Stomach smooth muscle (tissue), 2 donors: Measurements from ENCODE around the gene CACNA2D4.
"Not testable (repeated sequence)": the region's sequence is repeated elsewhere in the genome, so short reads cannot be mapped to it uniquely, and the experiment has no call there.

Experiments
- H3K27ac ChIP-seq: one replicate; pipeline ENCODE4 v1.7.0; 2013; ENCODE audit warnings: mild to moderate bottlenecking, low read length, inconsistent platforms
- H3K27me3 ChIP-seq, 2 donors: one replicate each; pipeline ENCODE4 v1.7.0; 2013; ENCODE audit warnings: low read length in 2 of 2; ENCODE audit not compliant: insufficient read depth in 2 of 2, control insufficient read depth in 1 of 2
- H3K36me3 ChIP-seq, 2 donors: one replicate each; pipeline ENCODE4 v1.7.0; 2013; ENCODE audit warnings: low read length in 2 of 2; ENCODE audit not compliant: control insufficient read depth in 2 of 2, insufficient read depth in 2 of 2
- H3K4me1 ChIP-seq: one replicate; pipeline ENCODE4 v1.7.0; 2013; ENCODE audit warnings: low read length; ENCODE audit not compliant: control insufficient read depth, insufficient read depth
- H3K4me3 ChIP-seq, 2 donors: one replicate each; pipeline ENCODE4 v1.7.0; 2013; ENCODE audit warnings: low read length in 2 of 2
- H3K9ac ChIP-seq, 2 donors: one replicate each; pipeline ENCODE4 v1.7.0; 2013; ENCODE audit warnings: low read length in 2 of 2, mild to moderate bottlenecking in 1 of 2
- H3K9me3 ChIP-seq, 2 donors: one replicate each; pipeline ENCODE4 v1.7.0; 2013; ENCODE audit warnings: low read length in 2 of 2; ENCODE audit not compliant: control insufficient read depth in 2 of 2
- donor health status: healthy.
- donor health status: Pancreatic carcinoma.

The CACNA2D4 gene

GRCh38 chr12:1946296-1946695, 27.8 kb upstream of the CACNA2D4 start:
- Histone ChIP-seq H3K9ac (no peak overlapping the region), H3K36me3 (peaks cover 22 to 40% of the 10 kb centered on the region in 2 donors), H3K4me3 (no peak overlapping the region), H3K9me3 (no peaks in the 10 kb centered on the region), H3K27me3 (no peaks in the 10 kb centered on the region), H3K4me1 (peaks cover 25% of the 10 kb centered on the region), H3K27ac (peak overlapping the region; percentile 95)

GRCh38 chr12:1945502-1945901, 27.1 kb upstream of the CACNA2D4 start:
- Histone ChIP-seq H3K36me3 (peaks cover 22 to 36% of the 10 kb centered on the region in 2 donors), H3K4me1 (peaks cover 22% of the 10 kb centered on the region)
- H3K9me3 ChIP-seq, H3K4me3 ChIP-seq, H3K27me3 ChIP-seq, H3K9ac ChIP-seq, H3K27ac ChIP-seq: not testable (repeated sequence)

- Histone ChIP-seq H3K4me1 (peaks cover 44% of the 10 kb centered on the region), H3K27ac (peak overlapping the region; percentile 53), H3K4me3 (peak overlapping the region in 1 of 2 donors; percentile 61)
Measured at GRCh38 chr12:1939801-1940607, 21.6 kb upstream of the CACNA2D4 start.

GRCh38 chr12:1939331-1939730, 20.9 kb upstream of the CACNA2D4 start:
- H3K4me1 ChIP-seq, result peaks cover 50% of the 10 kb centered on the region
- H3K27ac ChIP-seq, result peak overlapping the region; percentile 53
- H3K27me3 ChIP-seq, result no peaks in the 10 kb centered on the region
- H3K9ac ChIP-seq, result peak overlapping the region; percentile 40 to 51
- peaks cover 0 to 9% of the 10 kb centered on the region in 2 donors for H3K36me3 ChIP-seq
- no peaks in the 10 kb centered on the region for H3K9me3 ChIP-seq
- no peak overlapping the region for H3K4me3 ChIP-seq

More at GRCh38 chr12:1939801-1940607, 21.6 kb upstream of the CACNA2D4 start:
- no peaks in the 10 kb centered on the region for H3K27me3 ChIP-seq
- peaks cover 0 to 9% of the 10 kb centered on the region in 2 donors for H3K36me3 ChIP-seq
- peak overlapping the region; percentile 40 to 51 for H3K9ac ChIP-seq
- H3K9me3 ChIP-seq, result no peaks in the 10 kb centered on the region

GRCh38 chr12:1937481-1938224, 19.2 kb upstream of the CACNA2D4 start:
- Histone ChIP-seq H3K27me3 (no peaks in the 10 kb centered on the region), H3K9me3 (no peaks in the 10 kb centered on the region), H3K9ac (peak overlapping the region; percentile 32 to 47), H3K4me3 (no peak overlapping the region), H3K36me3 (peaks cover 0 to 9% of the 10 kb centered on the region in 2 donors), H3K27ac (peak overlapping the region; percentile 86), H3K4me1 (peaks cover 67% of the 10 kb centered on the region)

GRCh38 chr12:1936406-1937320, 18.2 kb upstream of the CACNA2D4 start:
- H3K4me1 ChIP-seq, result peaks cover 76% of the 10 kb centered on the region

GRCh38 chr12:1935700-1936378, 17.4 kb upstream of the CACNA2D4 start:
- Histone ChIP-seq H3K27me3 (no peaks in the 10 kb centered on the region), H3K4me3 (peak overlapping the region in 1 of 2 donors; percentile 63), H3K36me3 (peaks cover 0 to 8% of the 10 kb centered on the region in 2 donors), H3K27ac (peak overlapping the region; percentile 86), H3K9me3 (no peaks in the 10 kb centered on the region), H3K4me1 (peaks cover 84% of the 10 kb centered on the region), H3K9ac (peak overlapping the region; percentile 34 to 62)

More at GRCh38 chr12:1936406-1937320, 18.2 kb upstream of the CACNA2D4 start:
- Histone ChIP-seq H3K36me3 (peaks cover 0 to 9% of the 10 kb centered on the region in 2 donors), H3K9me3 (no peaks in the 10 kb centered on the region), H3K4me3 (peak overlapping the region in 1 of 2 donors; percentile 63), H3K9ac (peak overlapping the region; percentile 34 to 62), H3K27ac (peak overlapping the region; percentile 86), H3K27me3 (no peaks in the 10 kb centered on the region)

GRCh38 chr12:1935242-1935641, 16.8 kb upstream of the CACNA2D4 start:
- peak overlapping the region; percentile 86 for H3K27ac ChIP-seq
- peaks cover 89% of the 10 kb centered on the region for H3K4me1 ChIP-seq
- H3K27me3 ChIP-seq, result no peaks in the 10 kb centered on the region
- no peak overlapping the region for H3K9ac ChIP-seq
- peaks cover 0 to 8% of the 10 kb centered on the region in 2 donors for H3K36me3 ChIP-seq
- no peak overlapping the region for H3K4me3 ChIP-seq
- H3K9me3 ChIP-seq, result no peaks in the 10 kb centered on the region

- H3K4me1 ChIP-seq, result peaks cover 89% of the 10 kb centered on the region
- H3K4me3 ChIP-seq, result no peak overlapping the region
- no peak overlapping the region for H3K27ac ChIP-seq
- no peak overlapping the region for H3K9ac ChIP-seq
- peaks cover 0 to 6% of the 10 kb centered on the region in 2 donors for H3K36me3 ChIP-seq
- no peaks in the 10 kb centered on the region for H3K27me3 ChIP-seq
- H3K9me3 ChIP-seq, result no peaks in the 10 kb centered on the region
Measured at GRCh38 chr12:1934831-1935230, 16.4 kb upstream of the CACNA2D4 start.
